A673 (cell line): ENCODE measurements around the gene DDIT4L. TPM values are rescaled to one million over a fixed set of nuclear protein-coding genes. Genes with fewer than 3 reads are reported as not detected.
"Not testable (repeated sequence)": the region's sequence is repeated elsewhere in the genome, so short reads cannot be mapped to it uniquely, and the experiment has no call there.

Experiments
- BruUV-seq: library from RNA; stranded (reverse); fragments of 400-500 nt; replicated peaks from 2 replicates; lab custom pipeline; 2021; lab: Mats Ljungman, UMichigan
- CTCF ChIA-PET: fragments of 300-600 bp; sonication (Branson Sonifier 250); formaldehyde crosslinking; loops from one replicate; lab custom pipeline; 2022; ENCODE audit warnings: antibody characterized with exemption; lab: Charles Lee
- POLR2A ChIA-PET: fragments of 300-600 bp; sonication (Branson Sonifier 250); formaldehyde crosslinking; loops from one replicate; lab custom pipeline; 2022; ENCODE audit warnings: antibody characterized with exemption; ENCODE audit not compliant: low non-redundant PET; lab: Charles Lee
- DNase-seq: peaks from one replicate; pipeline ENCODE4 v3.0.0-alpha.2; 2015; ENCODE audit warnings: low spot score
- H3K27ac ChIP-seq: fragments of 200-600 bp; sonication (generic); 2 replicates; pipeline ENCODE4 v1.5.1; 2016; ENCODE audit warnings: mixed run types, low read depth, mild to moderate bottlenecking, mixed read lengths, antibody characterized with exemption, low read length; ENCODE audit not compliant: poor library complexity, severe bottlenecking
- H3K27me3 ChIP-seq: fragments of 200-600 bp; sonication (generic); replicated peaks from 2 replicates; pipeline ENCODE4 v1.6.1; 2017; ENCODE audit warnings: mixed run types, low read depth, mild to moderate bottlenecking, mixed read lengths, antibody characterized with exemption, low read length; ENCODE audit not compliant: insufficient read depth, poor library complexity
- H3K36me3 ChIP-seq: fragments of 200-600 bp; sonication (generic); 2 replicates; pipeline ENCODE4 v1.6.1; 2016; ENCODE audit warnings: mixed run types, mild to moderate bottlenecking, mixed read lengths, antibody characterized with exemption, low read length; ENCODE audit not compliant: insufficient read depth, poor library complexity, severe bottlenecking
- H3K4me1 ChIP-seq: fragments of 200-600 bp; sonication (generic); 2 replicates; pipeline ENCODE4 v1.6.1; 2017; ENCODE audit warnings: mixed run types, mild to moderate bottlenecking, mixed read lengths, antibody characterized with exemption, low read length; ENCODE audit not compliant: insufficient read depth, poor library complexity, severe bottlenecking
- H3K4me3 ChIP-seq: fragments of 200-600 bp; sonication (generic); 2 replicates; pipeline ENCODE4 v1.5.1; 2016; ENCODE audit warnings: low read depth, mixed run types, mild to moderate bottlenecking, mixed read lengths, low read length; ENCODE audit not compliant: poor library complexity, severe bottlenecking
- H3K9me3 ChIP-seq: fragments of 200-600 bp; sonication (generic); 2 replicates; pipeline ENCODE4 v1.6.1; 2016; ENCODE audit warnings: mixed run types, low read depth, mild to moderate bottlenecking, mixed read lengths, antibody characterized with exemption, low read length; ENCODE audit not compliant: poor library complexity, severe bottlenecking
- EZH2 ChIP-seq: fragments of 200-600 bp; sonication (generic); IDR thresholded peaks from 2 replicates; pipeline ENCODE4 v1.6.1; 2017; ENCODE audit warnings: borderline replicate concordance, low read depth, mild to moderate bottlenecking, mixed read lengths, antibody characterized with exemption, low read length; ENCODE audit not compliant: poor library complexity, severe bottlenecking
- intact Hi-C: fragments of 100-400 bp; cut with micrococcal nuclease; formaldehyde crosslinking; loops from one replicate; pipeline ENCODE4 v1.10.0; 2022; ENCODE audit not compliant: unreplicated experiment
- total RNA-seq: library from RNA; stranded (reverse); gene quantifications from 2 replicates; pipeline ENCODE4 v1.2.3, GENCODE V29; 2021
- TF ChIP-seq, protein P1 (sequence below): fragments of 300-800, 200-600 bp; sonication (generic); conservative IDR thresholded peaks from 2 replicates; pipeline ENCODE4 v1.5.1; 2017; ENCODE audit warnings: low read depth, mild to moderate bottlenecking, antibody characterized with exemption, low read length, moderate library complexity, mixed read lengths

DDIT4L gene
- total RNA-seq, 1 experiment from 2014 or later: 0.15 TPM

DNA sequence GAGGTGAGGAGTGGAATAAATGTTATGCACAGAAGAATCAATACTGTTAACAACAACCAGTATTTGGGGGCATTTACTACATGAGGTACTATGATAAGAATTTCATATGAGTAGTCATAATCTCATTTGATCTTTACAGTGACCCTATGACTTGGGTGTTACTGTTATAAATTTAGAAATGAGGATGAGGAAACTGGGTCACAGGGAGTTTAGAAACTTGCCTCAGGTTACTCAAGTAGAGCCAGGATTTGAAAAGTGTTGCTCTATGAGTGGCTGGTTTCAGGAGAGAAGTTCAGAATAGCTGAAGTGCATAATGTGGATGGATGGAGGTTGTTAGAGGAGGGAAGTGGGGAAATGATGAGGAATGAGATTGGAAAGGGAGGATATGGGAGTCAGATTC is 16.6 kb upstream of the DDIT4L start:
- intact Hi-C loops: no loop called here
- H3K27me3 ChIP-seq: no peaks in the 10 kb centered on the region
- POLR2A ChIA-PET: no interaction called here
- no peak for TF ChIP-seq EZH2
- TF ChIP-seq, protein P1, sequence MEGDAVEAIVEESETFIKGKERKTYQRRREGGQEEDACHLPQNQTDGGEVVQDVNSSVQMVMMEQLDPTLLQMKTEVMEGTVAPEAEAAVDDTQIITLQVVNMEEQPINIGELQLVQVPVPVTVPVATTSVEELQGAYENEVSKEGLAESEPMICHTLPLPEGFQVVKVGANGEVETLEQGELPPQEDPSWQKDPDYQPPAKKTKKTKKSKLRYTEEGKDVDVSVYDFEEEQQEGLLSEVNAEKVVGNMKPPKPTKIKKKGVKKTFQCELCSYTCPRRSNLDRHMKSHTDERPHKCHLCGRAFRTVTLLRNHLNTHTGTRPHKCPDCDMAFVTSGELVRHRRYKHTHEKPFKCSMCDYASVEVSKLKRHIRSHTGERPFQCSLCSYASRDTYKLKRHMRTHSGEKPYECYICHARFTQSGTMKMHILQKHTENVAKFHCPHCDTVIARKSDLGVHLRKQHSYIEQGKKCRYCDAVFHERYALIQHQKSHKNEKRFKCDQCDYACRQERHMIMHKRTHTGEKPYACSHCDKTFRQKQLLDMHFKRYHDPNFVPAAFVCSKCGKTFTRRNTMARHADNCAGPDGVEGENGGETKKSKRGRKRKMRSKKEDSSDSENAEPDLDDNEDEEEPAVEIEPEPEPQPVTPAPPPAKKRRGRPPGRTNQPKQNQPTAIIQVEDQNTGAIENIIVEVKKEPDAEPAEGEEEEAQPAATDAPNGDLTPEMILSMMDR: no peak
- BruUV-seq: no TSS peak
- H3K27ac ChIP-seq: no peak overlapping the region
- no peaks in the 10 kb centered on the region for H3K9me3 ChIP-seq
- no peaks in the 10 kb centered on the region for H3K36me3 ChIP-seq
- H3K4me3 ChIP-seq: no peak overlapping the region
- CTCF ChIA-PET: no interaction called here
- DNase-seq: no peak
- no peaks in the 10 kb centered on the region for H3K4me1 ChIP-seq

DNA sequence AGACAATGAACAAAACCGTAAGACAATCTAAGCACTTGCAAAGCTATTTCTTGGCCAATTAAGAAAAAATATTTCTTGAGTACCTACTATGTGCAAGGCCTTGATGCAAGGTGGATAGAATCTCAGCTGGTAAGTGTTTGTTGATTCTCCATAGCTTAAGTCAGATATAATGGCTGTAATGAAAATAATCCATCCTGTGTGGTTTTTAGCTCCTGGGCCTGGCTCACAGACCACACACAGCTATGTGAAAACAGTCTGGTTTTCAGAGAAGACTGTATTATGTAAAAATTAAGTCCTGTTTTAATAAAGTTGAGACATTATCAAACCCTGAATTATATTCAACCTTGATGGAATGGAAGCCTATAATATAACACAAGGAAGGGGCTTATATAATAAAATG is 7.8 kb upstream of the DDIT4L start:
- intact Hi-C loops: no loop called here
- POLR2A ChIA-PET: no interaction called here

DNA sequence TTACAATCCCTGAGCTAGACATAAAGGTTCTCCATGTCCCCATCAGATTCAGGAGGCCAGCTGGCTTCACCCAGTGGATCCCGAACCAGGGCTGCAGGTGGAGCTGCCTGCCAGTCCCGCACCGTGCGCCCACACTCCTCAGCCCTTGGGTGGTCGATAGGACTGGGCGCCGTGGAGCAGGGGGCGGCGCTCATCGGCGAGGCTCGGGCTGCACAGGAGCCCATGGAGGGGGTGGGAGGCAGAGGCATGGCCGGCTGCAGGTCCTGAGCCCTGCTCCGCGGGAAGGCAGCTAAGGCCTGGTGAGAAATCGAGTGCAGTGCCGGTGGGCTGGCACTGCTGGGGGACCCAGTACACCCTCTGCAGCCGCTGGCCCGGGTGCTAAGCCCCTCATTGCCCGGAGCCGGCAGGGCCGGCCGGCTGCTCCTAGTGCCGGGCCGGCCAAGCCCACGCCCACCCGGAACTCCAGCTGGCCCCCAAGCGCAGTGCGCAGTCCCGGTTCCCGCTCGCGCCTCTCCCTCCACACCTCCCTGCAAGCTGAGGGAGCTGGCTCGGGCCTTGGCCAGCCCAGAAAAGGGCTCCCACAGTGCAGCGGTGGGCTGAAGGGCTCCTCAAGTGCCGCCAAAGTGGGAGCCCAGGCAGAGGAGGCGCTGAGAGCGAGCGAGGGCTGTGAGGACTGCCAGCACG is 6.3 kb upstream of the DDIT4L start:
- H3K27me3 ChIP-seq, H3K27ac ChIP-seq, H3K36me3 ChIP-seq, H3K4me3 ChIP-seq, CTCF ChIA-PET, DNase-seq, intact Hi-C loops, BruUV-seq, H3K9me3 ChIP-seq, H3K4me1 ChIP-seq, POLR2A ChIA-PET: not testable (repeated sequence)

More for the DNA sequence above, 7.8 kb upstream of the DDIT4L start:
- TF ChIP-seq EZH2: no peak
- TF ChIP-seq, protein P1: no peak
- Histone ChIP-seq H3K27ac (no peak overlapping the region), H3K4me1 (no peaks in the 10 kb centered on the region), H3K36me3 (no peaks in the 10 kb centered on the region), H3K4me3 (no peak overlapping the region), H3K9me3 (no peaks in the 10 kb centered on the region), H3K27me3 (no peaks in the 10 kb centered on the region)
- CTCF ChIA-PET: no interaction called here
- BruUV-seq: no TSS peak
- DNase-seq: no peak
